Mucosa of rectum (tissue), 2 donors: ENCODE results near the gene YIPF4.
"Not testable (repeated sequence)": the region's sequence is repeated elsewhere in the genome, so short reads cannot be mapped to it uniquely, and the experiment has no call there.

Source experiments
- H3K27ac ChIP-seq, 2 donors: one replicate each; pipeline ENCODE4 v1.7.0; 2013; ENCODE audit warnings: inconsistent platforms in 2 of 2, low read depth in 2 of 2, low read length in 2 of 2
- H3K27me3 ChIP-seq, 2 donors: one replicate each; pipeline ENCODE4 v1.7.0; 2013; ENCODE audit warnings: low read length in 2 of 2; ENCODE audit not compliant: control insufficient read depth in 2 of 2, insufficient read depth in 2 of 2
- H3K36me3 ChIP-seq, 2 donors: one replicate each; pipeline ENCODE4 v1.7.0; 2013; ENCODE audit warnings: low read length in 2 of 2; ENCODE audit not compliant: control insufficient read depth in 2 of 2, insufficient read depth in 2 of 2
- H3K4me1 ChIP-seq, 2 donors: one replicate each; pipeline ENCODE4 v1.7.0; 2013; ENCODE audit warnings: low read length in 2 of 2, mild to moderate bottlenecking in 1 of 2; ENCODE audit not compliant: control insufficient read depth in 2 of 2, insufficient read depth in 2 of 2
- H3K4me3 ChIP-seq, 2 donors: one replicate each; pipeline ENCODE4 v1.7.0; 2013; ENCODE audit warnings: low read length in 2 of 2
- H3K9ac ChIP-seq, 2 donors: one replicate each; pipeline ENCODE4 v1.7.0; 2013; ENCODE audit warnings: low read length in 2 of 2, low read depth in 1 of 2, mild to moderate bottlenecking in 1 of 2
- H3K9me3 ChIP-seq, 2 donors: one replicate each; pipeline ENCODE4 v1.7.0; 2013; ENCODE audit warnings: low read length in 2 of 2; ENCODE audit not compliant: control insufficient read depth in 2 of 2
- donor health status: healthy.
- donor health status: Normal muscosa, but diverticular disease.

The YIPF4 gene

DNA sequence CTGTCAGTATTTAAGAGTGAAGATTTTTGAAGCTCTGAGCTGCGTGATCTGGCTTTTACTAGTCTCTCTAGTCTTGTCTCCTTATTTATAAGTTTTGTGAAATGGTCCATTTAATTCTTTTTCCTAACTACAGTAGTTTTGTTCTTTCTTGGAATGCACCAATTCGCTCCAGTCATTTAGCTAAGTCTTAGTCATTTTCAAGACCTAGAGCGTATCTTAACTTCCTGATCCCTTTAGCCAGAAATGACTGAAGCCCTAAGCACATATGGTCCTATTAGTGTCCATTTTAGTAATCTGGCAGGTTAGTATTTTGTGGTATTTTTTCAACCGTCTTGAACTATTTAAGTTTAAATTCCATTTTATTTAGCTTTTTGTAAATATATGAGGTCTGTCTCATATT lies 82.7 kb downstream of the YIPF4 start:
- H3K9me3 ChIP-seq = no peaks in the 10 kb centered on the region
- H3K27ac ChIP-seq = no peak overlapping the region
- H3K4me3 ChIP-seq = no peak overlapping the region
- H3K27me3 ChIP-seq = no peaks in the 10 kb centered on the region
- H3K9ac ChIP-seq = no peak overlapping the region
- peaks cover 17 to 20% of the 10 kb centered on the region in 2 donors for H3K4me1 ChIP-seq
- H3K36me3 ChIP-seq = peaks cover 0 to 7% of the 10 kb centered on the region in 2 donors

GRCh38 chr2:32362997-32363396 lies 85.3 kb downstream of the YIPF4 start:
- not testable (repeated sequence) for H3K9ac ChIP-seq

DNA sequence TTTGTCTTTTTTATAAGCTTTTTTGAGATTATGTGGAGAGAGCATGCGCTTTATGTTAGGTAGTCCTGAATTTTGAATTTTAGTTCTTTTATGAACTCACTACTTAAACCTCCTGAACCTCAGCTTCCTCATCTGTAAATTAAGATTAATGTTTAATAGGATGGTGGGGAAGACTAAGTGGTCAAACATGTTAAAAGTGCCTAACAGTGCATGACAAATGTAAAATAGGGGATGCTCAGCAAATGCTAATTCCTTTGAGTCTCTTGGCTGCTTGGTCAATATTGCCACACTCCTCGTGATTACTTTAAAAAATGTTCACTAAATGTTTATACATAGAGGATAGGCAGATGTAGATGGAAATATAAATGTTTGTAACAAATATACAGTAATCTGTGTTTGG lies 85.9 kb downstream of the YIPF4 start:
- Histone ChIP-seq H3K4me3 (no peak overlapping the region), H3K36me3 (peaks cover 0 to 9% of the 10 kb centered on the region in 2 donors), H3K9me3 (no peaks in the 10 kb centered on the region), H3K4me1 (peaks cover 10 to 12% of the 10 kb centered on the region in 2 donors), H3K27ac (no peak overlapping the region), H3K9ac (no peak overlapping the region), H3K27me3 (no peaks in the 10 kb centered on the region)

More at GRCh38 chr2:32362997-32363396, 85.3 kb downstream of the YIPF4 start:
- not testable (repeated sequence) for H3K36me3 ChIP-seq, H3K4me3 ChIP-seq, H3K27ac ChIP-seq, H3K27me3 ChIP-seq, H3K9me3 ChIP-seq
- H3K4me1 ChIP-seq = peaks cover 15 to 17% of the 10 kb centered on the region in 2 donors

GRCh38 chr2:32364290-32364689 lies 86.6 kb downstream of the YIPF4 start:
- not testable (repeated sequence) for H3K4me1 ChIP-seq, H3K9ac ChIP-seq, H3K27ac ChIP-seq, H3K9me3 ChIP-seq, H3K4me3 ChIP-seq, H3K27me3 ChIP-seq, H3K36me3 ChIP-seq

GRCh38 chr2:32365679-32366078 lies 88.0 kb downstream of the YIPF4 start:
- not testable (repeated sequence) for H3K9me3 ChIP-seq, H3K4me3 ChIP-seq, H3K36me3 ChIP-seq, H3K27ac ChIP-seq, H3K9ac ChIP-seq, H3K27me3 ChIP-seq, H3K4me1 ChIP-seq
